GM18907 (cell line): Measurements from ENCODE around the gene FAM13A.
"Not testable (repeated sequence)": the region's sequence is repeated elsewhere in the genome, so short reads cannot be mapped to it uniquely, and the experiment has no call there.

ENCODE experiments used
- ATAC-seq: cut with Tn5 transposase; IDR thresholded peaks from one replicate; pipeline ENCODE4 v1.9.1; 2021; ENCODE audit warnings: mild to moderate bottlenecking, moderate library complexity; ENCODE audit not compliant: unreplicated experiment

The FAM13A gene

DNA sequence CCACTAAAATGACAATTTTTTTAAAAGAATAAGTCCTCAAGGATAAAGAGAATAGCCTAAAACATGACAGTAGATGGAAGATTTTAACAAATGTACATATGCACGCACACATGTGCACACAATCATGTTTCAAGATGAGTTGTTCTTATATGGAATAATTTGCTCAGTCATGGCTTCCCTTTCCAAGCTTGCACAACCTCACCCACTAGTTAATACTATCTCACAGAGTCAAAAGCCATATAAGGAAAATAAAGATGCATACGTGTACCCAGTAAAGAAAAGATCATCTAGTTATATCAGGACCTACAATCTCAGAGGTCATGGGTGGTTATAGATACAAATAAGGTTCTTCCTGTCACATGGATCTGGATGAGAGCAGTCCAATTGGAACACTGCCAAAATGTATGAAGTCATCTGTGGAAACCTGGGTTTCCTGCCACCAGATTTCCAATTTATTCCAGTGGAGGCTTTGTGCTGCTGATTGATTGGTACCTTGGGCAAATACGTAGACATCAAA lies 56.1 kb downstream of the FAM13A start:
- ATAC-seq: no peak

GRCh38 chr4:89000382-89000781 lies 56.6 kb downstream of the FAM13A start:
- ATAC-seq: no peak

DNA sequence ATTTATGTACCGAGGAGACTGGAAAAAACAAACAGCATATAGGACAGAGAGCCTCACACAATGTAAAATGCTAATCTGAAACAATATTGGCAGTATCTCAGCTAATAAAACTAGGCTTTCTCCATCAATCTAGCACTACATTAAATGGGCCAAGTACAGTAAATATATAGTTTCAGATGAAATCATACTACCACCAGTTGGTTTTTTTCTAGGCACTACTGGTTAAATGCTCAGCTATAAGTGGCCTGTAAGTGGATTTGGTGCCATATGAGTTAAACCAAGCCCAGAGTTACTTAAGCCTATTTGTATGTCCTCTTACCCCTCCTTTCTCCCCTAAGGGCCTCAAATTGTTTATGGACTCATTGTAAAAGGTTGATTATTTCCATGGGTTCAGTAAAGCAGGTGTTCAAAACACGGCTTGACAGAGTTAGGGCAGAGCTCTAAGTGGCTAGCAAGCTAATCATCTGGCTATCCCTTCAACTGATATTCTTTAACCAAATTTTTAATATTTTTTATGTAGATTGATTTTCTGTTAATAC lies 57.5 kb downstream of the FAM13A start:
- ATAC-seq: no peak

DNA sequence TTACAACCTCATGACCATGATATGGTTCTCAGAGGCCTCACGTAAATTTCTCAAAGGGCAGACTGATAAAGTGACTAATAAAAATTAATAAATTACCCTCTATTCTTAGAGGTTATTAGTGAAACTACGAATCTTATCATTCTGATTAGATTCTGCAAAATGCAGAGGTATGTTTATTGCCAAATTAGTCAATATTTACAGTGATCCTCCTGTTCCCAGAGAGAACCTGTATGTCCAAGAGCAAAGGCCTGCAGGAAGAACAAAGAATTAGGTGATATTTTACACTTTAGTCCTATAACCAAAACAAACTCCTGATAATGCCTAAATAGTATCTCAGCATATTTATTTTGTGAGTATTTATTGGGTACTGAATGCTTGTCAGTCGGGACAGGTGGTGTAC lies 58.1 kb downstream of the FAM13A start:
- ATAC-seq: no peak

GRCh38 chr4:88998001-88998400 lies 59.0 kb downstream of the FAM13A start:
- no peak for ATAC-seq

DNA sequence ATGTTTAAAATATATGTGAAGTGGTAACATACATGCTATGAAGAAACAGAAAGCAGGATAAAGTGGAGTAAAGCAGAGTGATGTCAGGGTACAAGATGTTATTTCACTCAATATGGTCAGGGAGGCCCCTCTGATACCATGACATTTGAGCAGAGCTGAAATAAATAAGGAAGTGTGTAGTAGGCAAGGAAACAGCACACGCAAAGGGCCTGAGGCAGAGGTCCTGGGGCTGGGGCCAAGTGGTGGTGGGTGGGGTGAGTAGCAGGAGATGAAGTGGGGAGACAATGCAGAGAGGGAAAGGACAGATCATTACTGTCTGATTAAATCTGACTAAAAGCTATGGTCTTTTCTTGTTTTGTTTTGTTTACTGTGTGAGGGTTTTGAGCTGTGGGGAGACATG lies 61.1 kb downstream of the FAM13A start:
- no peak for ATAC-seq

- ATAC-seq: not testable (repeated sequence)
These were observed 61.7 kb downstream of the FAM13A start for GRCh38 chr4:88995257-88995656.

- ATAC-seq: no peak
These were observed 63.7 kb downstream of the FAM13A start for GRCh38 chr4:88993246-88993645.

GRCh38 chr4:88991746-88992145 lies 65.2 kb downstream of the FAM13A start:
- no peak for ATAC-seq

GRCh38 chr4:88989990-88990389 lies 67.0 kb downstream of the FAM13A start:
- ATAC-seq: no peak

DNA sequence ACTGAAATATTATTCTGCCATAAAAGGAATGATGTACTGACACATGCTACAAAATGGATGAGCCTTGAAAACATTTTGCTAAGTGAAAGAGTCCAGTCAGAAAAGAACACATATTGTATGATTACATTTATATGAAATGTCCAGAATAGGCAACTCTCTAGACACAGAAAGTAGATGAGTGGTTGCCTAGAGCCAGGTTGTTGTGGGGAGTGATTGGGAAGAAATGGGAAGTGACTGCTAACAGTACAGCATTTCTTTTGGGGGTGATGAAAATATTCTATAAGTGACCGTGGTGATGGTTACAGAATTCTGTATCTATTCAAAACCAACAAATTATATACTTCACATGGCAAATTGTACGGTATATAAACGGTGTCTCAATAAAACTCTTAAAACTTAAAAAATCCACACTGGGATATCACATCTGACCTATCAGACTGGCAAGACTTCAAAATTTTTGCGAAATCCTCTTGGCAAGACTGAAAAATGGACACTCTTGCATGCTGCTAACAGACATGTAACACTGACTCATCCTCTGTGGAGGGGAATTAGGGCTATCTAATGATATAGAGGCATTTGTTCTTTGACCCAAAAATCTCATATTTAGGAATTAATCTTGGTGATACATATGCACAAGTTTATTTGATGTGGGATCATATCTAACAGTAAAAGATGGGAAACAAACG lies 71.8 kb downstream of the FAM13A start:
- ATAC-seq: no peak

- ATAC-seq: no peak
These were observed 74.2 kb downstream of the FAM13A start for GRCh38 chr4:88982757-88983156.

GRCh38 chr4:88981993-88982392 lies 75.0 kb downstream of the FAM13A start:
- peak; percentile 95 for ATAC-seq

- ATAC-seq: no peak
These were observed 75.4 kb downstream of the FAM13A start for GRCh38 chr4:88981556-88981955.

DNA sequence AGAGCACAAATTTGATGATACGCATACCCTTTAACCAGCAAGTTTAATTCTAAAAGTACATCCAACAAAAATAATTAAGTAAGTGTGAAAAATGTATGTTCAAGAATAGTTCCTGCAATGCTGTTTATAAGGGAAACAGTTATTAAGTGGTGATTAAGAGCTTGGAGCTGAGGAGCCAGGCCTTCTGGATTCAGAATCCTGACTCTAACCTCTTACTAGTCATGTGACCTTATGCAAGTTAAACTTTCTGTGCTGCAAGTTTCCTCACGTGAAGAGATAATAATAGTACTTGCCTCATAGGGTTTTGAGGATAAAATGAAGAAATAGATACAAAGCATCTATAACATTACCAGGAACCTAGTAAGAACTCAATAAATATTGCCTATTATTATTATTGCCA lies 77.7 kb downstream of the FAM13A start:
- no peak for ATAC-seq

GRCh38 chr4:88976775-88977035 lies 80.3 kb downstream of the FAM13A start:
- no peak for ATAC-seq

DNA sequence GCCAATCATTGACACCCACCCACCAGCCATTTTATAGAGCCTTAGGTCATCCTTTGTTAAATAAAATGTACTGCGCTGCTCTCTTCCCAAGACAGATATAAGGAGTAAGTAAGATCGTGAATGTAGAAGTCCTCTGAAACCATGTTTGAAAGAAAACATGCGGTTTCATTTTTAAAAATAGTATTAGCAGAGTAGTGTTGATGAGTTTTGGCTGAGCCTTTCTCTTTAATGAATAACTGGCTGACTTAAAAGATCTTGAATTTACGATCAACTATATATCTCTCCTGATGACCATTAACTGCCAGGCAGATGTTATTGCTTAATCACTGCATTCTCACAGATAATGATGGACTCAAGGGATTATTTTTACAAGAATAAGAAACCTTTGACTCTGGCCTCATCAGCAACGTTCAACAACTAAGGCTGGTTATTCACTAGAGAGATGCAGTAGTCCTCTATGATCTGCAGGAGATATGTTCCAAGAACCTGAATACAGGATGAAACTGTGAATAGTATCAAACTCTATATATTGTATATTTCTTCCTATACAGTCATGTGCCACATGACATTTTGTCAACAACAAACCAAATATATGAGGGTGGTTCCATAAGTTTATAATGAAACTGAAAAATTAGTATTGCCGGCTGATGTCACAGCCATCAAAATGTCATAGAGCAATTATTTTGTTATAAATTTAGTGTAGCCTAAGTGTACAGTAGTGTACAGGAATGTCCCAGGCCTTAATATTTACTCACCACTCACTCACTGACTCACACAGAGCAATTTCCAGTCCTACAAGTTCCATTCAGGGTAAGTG lies 80.8 kb downstream of the FAM13A start:
- ATAC-seq: no peak

DNA sequence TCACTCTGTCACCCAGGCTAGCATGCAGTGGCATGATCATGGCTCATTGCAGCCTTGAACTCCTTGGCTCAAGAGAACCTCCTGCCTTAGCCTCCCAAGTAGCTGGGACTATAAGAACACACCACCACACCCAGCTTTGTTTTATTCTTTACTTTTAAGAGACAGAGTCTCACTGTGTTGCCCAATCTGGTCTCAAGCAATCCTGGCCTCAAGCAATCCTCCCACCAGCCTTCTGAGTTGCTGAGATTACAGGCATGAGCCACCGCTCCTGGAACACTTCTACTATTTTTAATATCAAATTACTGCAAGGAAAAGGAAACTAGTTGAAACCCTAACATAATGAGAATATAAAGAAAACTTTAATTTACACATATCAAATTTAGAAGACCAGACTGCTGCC lies 85.4 kb downstream of the FAM13A start:
- ATAC-seq: no peak

GRCh38 chr4:88969746-88970145 lies 87.2 kb downstream of the FAM13A start:
- ATAC-seq: no peak

GRCh38 chr4:88969271-88969670 lies 87.7 kb downstream of the FAM13A start:
- no peak for ATAC-seq

GRCh38 chr4:88967883-88968331 lies 89.1 kb downstream of the FAM13A start:
- ATAC-seq: no peak

GRCh38 chr4:88965053-88965452 lies 91.9 kb downstream of the FAM13A start:
- ATAC-seq: no peak
